Thyroid gland (tissue), 4 donors: ENCODE data around the gene MIEN1.

Source experiments
- POLR2A ChIP-seq, 2 donors: fragments of 450-650 bp; IDR thresholded peaks; one replicate each; pipeline ENCODE4 v1.6.1; 2017; ENCODE audit warnings: antibody characterized with exemption in 2 of 2, mild to moderate bottlenecking in 2 of 2, moderate library complexity in 1 of 2
- TF ChIP-seq, protein P1 (sequence below), 6 experiments: fragments of 200-600 bp in 3 of 6; fragments of 450-650 bp in 3 of 6; sonication (generic) in 3 of 6; IDR thresholded peaks; one replicate each; pipeline ENCODE4 v1.5.1; 2016 to 2019; ENCODE audit warnings: antibody characterized with exemption in 6 of 6, mild to moderate bottlenecking in 2 of 6, inconsistent platforms in 1 of 6, moderate library complexity in 1 of 6

DNA sequence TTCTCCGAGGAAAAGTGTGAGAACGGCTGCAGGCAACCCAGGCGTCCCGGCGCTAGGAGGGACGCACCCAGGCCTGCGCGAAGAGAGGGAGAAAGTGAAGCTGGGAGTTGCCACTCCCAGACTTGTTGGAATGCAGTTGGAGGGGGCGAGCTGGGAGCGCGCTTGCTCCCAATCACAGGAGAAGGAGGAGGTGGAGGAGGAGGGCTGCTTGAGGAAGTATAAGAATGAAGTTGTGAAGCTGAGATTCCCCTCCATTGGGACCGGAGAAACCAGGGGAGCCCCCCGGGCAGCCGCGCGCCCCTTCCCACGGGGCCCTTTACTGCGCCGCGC is 30.5 kb downstream of the MIEN1 start, which contains the start of gene ERBB2:
- TF ChIP-seq, protein P1, sequence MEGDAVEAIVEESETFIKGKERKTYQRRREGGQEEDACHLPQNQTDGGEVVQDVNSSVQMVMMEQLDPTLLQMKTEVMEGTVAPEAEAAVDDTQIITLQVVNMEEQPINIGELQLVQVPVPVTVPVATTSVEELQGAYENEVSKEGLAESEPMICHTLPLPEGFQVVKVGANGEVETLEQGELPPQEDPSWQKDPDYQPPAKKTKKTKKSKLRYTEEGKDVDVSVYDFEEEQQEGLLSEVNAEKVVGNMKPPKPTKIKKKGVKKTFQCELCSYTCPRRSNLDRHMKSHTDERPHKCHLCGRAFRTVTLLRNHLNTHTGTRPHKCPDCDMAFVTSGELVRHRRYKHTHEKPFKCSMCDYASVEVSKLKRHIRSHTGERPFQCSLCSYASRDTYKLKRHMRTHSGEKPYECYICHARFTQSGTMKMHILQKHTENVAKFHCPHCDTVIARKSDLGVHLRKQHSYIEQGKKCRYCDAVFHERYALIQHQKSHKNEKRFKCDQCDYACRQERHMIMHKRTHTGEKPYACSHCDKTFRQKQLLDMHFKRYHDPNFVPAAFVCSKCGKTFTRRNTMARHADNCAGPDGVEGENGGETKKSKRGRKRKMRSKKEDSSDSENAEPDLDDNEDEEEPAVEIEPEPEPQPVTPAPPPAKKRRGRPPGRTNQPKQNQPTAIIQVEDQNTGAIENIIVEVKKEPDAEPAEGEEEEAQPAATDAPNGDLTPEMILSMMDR (IDR thresholded peaks at IDR 0.05): no peak
- peak in 1 of 2 donors; percentile 94 for TF ChIP-seq POLR2A (IDR thresholded peaks at IDR 0.05)
